AG10803 (cell line): ENCODE measurements around the gene RPS19BP1.
A peak's percentile ranks its signal among the peaks of the same experiment; 100 is the strongest.

ENCODE experiments used
- DNase-seq: peaks from one replicate; pipeline ENCODE4 v3.0.0; 2010; ENCODE audit warnings: low read depth
- H3K4me3 ChIP-seq: 2 replicates; pipeline ENCODE4 v1.5.1; 2011; ENCODE audit warnings: mild to moderate bottlenecking, low read length, control low read depth
- CTCF ChIP-seq: conservative IDR thresholded peaks from 2 replicates; pipeline ENCODE4 v1.5.1; 2011; ENCODE audit warnings: mild to moderate bottlenecking, low read length, control low read depth, inconsistent platforms

Gene RPS19BP1

GRCh38 chr22:39496131-39496838 lies 36.3 kb downstream of the RPS19BP1 start:
- peak; percentile 81 for TF ChIP-seq CTCF
- DNase-seq = peak; percentile 56
- no peak overlapping the region for H3K4me3 ChIP-seq

- no peak overlapping the region for H3K4me3 ChIP-seq
- peak; percentile 37 for DNase-seq
- no peak for TF ChIP-seq CTCF
Observed at GRCh38 chr22:39494471-39495120, 38.0 kb downstream of the RPS19BP1 start.

GRCh38 chr22:39493759-39494158 lies 38.8 kb downstream of the RPS19BP1 start:
- no peak overlapping the region for H3K4me3 ChIP-seq
- TF ChIP-seq CTCF = no peak
- DNase-seq = peak; percentile 93

- no peak for DNase-seq
- TF ChIP-seq CTCF = no peak
- H3K4me3 ChIP-seq = no peak overlapping the region
Observed at GRCh38 chr22:39492186-39492585, 40.4 kb downstream of the RPS19BP1 start.

- no peak overlapping the region for H3K4me3 ChIP-seq
- TF ChIP-seq CTCF = no peak
- DNase-seq = no peak
Observed at GRCh38 chr22:39491696-39492095, 40.9 kb downstream of the RPS19BP1 start.

GRCh38 chr22:39490966-39491680 lies 41.4 kb downstream of the RPS19BP1 start:
- no peak for DNase-seq
- no peak for TF ChIP-seq CTCF
- no peak overlapping the region for H3K4me3 ChIP-seq
